ENCODE results near the gene CAMK1D.

Gene CAMK1D

DNA sequence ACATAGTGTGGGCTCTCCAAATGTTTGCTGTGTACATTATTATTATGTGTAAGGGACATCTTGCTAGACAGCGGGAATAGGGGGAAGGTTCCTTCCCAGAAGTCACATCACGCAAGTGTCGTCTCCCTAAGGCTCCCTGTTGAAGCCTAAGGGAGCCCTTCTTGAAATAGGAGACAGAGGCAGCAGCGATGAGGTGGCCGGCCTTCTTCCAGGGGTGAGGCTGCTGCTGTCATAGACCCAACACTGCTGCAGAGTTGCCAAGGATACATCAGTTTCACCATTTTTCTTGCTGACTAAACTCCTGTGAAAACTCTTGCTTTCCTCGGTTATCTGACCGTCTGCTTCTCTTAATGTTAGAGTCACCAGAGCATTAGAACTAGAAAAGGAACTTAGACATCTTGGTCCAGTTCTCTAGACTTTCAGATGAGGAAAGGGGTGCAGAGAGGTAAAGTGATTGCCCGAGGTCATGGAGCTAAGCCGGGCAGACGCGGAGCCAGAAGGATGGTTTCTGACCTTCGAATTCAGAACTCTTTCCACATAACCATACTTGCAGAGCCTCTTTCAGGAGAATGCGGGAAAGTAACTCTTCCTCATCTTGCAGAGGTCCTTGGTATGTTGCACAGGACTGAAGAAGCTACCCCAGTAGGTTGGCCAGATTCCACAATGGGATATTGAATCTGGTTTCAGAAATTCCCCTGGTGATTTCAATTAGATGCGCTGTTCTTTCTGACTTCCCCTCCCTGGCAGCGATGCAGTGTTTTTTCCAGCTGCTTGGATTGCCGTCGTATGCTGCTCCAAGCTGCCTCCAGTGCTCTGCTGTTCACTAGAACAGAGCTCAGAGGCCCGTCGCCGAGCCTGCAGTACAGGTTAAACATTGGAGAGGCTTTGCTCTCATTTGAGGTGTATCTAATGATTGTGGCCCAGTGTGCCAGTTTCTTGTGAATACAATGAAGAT, 217.1 kb downstream of the CAMK1D start:
- DNase-seq: no peak

DNA sequence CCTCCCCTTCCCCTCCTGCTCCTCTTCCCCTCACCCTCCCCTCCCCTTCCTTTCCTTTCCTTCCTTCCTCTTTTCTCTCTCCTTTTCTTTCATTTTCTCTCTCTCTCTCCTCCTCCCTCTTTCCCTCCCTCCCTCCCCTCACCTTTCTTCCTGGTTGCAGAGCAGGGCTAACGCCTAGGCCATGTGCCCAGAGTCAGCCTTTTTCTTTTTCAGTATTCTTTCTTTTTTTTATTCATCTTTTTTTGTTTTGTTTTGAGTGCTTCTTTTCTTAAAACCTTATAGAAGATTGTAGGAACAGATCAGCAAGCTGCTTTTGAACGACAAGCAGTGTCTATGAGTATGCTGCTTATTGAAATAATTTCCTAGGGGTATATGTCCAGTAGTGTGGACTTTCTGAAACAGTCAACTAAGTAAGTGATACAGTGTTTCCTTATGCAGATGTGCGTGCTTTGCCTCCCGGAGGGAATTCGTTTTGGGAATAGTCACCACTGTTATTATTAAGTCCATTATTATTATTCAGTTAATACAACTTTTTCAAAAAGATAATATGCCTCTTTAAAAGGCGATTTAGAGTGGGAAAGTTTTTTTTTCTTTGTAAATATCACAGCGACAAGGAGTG, 219.2 kb downstream of the CAMK1D start:
- DNase-seq: no peak

DNA sequence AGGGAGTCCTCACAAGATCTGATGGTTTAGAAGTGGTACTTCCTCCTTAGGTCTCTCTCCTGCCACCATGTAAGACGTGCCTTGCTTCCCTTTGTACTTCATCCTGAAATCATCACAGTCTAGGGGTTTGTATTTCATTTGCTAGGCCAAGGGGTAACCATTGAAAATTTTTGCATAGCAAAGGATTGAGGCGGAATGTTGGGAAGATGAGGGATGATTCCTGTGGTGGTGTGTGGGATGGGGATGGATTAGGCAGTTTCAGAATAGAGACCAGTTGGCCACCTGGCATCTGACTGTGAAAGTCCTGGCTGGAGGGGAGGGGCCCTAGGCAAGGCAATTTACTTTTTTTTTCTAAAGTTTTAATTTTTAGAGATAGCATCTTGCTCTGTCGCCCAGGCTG, 222.9 kb downstream of the CAMK1D start:
- no peak for DNase-seq

DNA sequence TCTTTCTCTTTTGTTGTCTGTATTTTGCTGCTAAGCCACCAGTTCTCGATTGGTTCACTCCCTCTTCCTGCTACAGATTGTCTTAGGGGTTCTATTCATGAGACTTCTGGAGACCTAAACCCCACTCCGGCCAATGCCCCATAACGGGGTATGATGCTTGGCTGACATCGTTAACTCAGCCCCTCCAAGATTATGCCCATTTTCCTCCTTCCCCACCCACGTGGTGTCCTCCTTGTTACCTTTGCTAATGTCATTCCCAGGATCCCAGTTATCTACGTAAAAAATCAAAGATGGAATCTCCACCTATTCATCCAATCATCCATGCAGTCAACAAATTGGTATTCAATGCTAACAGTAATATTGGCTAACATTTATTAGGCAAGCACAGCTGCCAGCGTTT, 228.3 kb downstream of the CAMK1D start:
- no peak for DNase-seq

DNA sequence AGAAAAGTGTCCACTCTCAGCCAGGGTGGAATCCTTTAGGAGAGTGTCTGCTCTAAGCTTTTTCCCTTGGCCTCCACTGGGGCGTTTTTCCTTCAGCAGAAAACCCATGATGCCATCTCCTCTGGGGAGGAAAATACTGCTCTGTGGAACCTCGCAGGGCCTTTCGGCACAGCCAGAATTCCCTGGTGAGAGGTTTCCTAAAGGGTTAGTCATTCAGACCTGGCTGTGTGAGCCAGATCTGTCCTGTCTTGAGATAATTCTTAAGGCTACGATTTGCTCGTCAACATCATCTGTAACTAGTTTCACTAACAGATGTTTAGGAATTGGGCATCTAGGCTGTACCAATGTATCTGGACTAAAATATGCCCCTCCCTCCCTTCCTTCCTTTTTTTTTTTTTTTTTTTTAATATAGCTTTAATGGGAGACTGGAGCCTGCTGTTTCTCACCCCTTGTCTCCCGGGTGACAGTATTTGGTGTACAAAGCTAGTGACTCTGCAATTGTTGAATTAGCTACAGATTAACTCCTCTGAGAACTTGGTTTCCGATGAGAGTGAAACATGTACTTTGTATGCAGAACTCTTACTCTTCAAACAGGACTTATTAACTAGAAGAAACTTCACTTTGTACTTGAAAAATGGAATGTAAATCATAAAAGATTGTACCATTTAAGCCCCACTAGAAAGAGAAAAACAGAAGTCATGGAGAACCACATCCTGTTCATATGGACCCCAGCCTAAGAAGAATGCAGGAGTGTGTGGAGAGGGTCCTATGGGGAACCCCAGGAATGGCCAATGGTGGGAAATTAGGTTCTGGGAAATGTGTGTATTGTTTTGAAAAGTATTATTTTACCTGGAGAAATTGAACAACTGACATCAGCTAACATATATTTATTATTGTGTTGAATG, 230.9 kb downstream of the CAMK1D start:
- no peak for DNase-seq

DNA sequence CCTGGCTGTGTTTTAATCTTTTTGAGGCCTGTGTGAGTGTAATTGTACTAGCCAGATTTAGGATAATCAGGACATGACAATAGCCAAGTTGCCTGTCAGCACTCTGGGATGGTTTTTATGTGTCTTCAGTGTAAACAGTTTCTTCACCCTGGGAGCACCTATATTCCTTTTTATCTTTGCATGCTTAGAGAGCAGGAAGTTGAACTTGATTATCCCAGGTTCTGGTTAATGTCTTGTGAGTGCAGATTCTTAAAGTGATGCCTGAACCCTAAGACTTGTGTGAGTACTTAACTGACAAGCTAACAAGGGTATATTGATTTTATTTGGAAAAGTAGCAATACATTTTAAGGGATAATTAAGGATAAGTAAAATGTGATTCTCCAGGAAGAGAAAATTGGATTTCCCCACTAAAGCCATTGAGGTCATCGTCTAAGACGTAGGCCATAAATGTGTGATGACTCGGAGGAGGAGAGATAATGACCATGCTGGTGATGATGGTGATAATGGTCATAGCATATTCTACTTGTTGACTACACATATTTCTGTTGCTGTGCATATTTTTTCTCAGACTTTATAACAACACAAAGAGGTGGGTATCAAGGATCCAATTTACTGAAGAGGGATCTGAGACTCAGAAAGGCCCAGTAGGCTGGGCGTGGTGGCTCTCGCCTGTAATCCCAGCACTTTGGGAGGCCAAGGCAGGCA, 234.7 kb downstream of the CAMK1D start:
- no peak for DNase-seq

DNA sequence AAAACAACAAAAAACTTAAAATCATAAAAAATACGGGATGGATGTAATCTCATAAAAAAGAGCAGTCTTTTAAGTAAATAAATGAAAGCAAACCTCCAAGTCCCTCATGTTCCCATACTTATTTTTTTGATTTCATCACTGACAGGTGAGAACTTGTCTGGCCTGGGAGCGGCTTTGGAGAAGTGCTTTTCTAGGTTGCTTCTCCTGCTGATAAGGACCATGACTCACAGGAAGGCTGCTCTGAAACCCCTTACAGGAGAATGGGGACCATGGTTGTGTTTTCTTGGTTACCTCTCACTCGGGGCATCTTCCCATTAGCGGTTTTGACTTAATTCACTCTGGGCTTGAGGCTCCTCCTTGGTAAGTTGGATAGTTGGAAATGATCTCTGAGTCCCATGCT, 237.4 kb downstream of the CAMK1D start:
- DNase-seq: no peak

DNA sequence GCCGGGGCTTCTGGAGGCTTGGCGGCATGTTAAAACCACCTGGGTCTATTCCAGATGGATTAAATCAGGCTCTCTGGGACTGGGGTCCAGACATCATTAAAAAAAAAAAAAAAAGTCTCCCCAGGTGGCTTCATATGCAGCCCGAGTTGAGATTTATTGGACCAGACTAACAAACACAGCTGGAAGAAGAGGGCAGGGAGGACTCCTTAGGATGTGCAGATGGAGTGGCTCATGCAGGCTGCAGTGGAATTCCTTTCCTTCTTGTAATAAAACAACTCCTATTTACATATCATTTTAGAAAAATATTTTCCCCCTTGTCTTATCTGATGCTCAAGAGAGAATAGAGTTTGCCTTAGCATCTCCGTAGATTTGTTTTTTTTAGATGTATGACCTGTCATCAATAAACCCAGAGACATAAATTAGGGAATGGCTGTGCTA, 238.1 kb downstream of the CAMK1D start:
- DNase-seq: no peak

DNA sequence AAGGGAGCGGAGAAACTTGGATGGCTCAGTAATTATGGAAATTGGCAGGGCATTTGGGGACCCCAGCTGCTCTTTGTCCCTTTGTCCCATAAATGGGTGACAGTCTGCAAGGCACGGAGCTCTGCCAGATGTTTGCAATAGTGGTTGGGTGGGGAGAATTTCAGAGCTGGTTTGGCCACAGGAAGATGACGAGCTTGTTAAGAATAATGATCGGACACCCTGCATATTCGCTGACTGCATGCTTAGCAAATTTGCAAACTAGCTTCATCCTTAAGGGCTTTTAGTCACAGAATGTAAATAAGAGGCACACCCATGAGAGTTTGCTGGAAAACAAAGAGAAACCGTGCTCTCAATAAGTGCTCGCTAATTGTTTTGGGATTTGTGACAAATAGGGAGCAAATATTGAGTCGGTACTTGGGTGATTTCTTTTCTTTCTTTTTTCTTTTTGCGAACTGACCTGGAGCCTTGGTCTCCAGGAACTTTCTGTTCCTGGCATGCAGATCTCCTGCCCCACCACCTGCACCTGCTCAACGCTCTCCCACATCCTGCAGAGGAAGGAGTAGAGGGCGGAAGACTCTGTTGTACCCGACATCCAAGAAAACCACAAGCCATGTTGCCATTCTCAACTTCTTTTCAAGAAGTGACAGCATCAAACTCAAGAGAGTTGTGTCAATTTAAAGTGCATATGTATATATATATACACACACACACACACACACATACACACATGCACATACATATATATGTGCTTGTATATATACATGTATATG, 238.9 kb downstream of the CAMK1D start:
- DNase-seq: no peak

DNA sequence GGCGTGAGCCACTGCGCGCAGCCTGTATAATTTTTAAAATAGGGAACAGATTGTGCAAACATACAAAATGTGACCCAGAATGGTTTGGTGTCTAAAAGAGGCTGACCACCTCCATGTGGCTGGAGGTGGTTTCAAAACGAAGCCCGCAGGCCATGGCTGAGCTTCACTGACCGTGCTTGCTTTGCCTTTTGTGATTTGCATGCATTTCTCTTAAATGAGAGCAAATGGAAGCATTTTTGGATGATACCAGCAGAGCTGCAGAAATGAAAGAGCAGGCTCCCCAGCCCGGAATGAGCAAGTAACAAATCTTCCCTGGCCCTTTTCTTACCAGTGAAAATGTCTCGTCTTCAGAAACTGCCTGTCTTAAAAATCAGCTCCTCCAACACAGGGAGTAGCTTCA, 239.9 kb downstream of the CAMK1D start:
- DNase-seq: no peak

DNA sequence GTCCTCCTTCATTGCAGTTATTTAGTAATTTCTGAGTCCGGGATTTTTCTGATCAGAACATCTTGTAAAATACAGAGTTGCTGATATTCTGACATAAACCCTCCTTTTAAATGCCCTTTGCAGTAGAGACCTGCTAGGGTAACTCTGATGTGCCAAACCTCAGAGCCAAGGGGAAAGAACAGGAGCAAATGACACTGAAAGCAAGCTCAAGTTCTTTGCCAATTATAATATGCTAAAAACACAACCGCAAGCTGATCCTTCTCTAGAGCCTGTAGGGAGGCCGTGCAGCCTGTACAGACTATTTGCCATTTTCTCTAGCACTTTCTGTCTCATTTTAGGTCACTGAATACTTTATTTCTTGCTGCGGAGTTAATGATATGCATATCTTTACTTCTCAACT, 240.4 kb downstream of the CAMK1D start:
- no peak for DNase-seq

DNA sequence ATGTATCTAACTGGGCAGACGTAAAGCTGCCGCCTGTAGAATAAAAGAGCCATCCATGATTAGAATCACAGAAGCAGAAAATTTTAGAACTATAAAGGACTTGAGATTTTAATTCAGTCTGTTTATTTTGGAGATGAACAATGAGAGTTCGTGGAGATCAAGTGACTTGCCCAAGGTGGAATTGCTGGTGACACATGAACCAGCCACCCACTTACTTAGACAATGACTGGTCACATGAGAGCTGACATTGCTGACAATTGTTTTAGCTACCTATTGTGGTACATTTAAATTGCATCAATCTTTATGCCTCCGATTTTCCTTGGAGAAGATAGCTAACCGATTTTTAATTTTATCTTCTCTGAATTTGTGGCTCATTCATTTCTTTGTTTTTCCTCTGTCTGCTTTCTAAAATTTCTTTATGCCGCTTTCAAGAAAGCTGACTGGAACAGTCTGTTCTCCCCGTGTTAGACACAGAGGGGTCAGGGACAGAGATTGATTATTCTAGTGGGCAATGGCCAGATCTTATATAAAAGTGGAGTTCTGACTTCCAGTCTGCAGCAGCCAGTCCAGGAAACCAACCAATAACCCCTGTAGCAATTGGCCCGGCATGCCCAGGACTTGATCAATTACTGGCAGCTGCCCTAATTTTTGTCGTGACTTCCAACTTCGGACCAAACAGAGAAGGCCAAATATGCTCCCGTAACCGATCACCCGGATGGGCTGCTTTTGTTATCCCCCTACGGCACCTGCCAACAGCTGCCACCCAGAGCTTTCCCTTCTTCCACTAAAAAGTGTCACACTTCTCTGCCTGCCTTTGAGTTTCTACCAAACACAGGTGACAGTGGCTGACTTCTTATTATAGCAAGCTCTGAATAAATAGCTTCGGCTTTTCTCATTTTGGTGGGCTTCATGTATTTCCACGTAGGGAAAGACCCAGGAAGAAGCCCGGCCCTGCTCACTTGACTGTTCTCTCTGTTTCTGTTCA, 241.6 kb downstream of the CAMK1D start:
- no peak for DNase-seq

DNA sequence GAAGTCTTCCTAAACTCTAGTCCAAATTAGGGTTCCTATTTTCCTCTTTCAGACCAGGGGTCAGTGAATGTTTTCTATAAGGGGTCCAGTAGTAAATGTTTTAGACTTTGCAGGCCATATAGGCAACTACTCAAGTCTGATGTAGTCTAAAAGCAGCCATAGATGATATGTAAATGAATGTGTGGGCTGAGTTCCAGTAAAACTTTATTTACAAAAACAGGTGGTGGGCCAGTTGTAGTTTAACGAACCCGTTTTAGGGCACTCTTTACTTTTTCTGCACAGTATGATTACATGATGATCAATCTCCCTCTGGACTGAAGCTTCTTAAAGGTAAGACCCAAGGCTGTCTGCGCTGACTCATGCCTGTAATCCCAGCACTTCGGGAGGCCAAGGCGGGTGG, 243.6 kb downstream of the CAMK1D start:
- no peak for DNase-seq

DNA sequence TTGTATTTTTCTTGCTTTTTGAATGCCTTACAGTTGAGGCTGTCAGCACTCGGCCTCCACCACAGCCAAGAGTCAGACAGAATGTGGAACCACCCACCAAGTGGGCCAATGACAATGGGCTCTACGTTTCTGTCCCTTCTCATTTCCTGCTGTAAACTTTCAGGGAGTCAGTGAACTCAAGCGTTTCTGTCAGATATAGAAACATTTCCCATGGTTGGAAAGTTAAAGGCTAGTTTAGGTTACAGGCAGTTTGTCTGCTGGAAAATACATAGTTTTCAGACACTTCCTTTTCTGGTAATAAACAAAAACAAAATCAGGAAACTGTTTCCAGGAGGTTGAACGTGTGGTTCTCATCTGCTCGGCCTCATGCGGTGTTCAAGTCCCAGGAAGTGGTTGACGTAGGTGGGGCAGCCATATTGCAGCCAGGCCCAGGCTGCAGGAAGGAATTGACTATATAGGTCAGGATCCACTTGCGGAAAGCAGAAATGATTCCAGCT, 245.1 kb downstream of the CAMK1D start:
- no peak for DNase-seq

DNA sequence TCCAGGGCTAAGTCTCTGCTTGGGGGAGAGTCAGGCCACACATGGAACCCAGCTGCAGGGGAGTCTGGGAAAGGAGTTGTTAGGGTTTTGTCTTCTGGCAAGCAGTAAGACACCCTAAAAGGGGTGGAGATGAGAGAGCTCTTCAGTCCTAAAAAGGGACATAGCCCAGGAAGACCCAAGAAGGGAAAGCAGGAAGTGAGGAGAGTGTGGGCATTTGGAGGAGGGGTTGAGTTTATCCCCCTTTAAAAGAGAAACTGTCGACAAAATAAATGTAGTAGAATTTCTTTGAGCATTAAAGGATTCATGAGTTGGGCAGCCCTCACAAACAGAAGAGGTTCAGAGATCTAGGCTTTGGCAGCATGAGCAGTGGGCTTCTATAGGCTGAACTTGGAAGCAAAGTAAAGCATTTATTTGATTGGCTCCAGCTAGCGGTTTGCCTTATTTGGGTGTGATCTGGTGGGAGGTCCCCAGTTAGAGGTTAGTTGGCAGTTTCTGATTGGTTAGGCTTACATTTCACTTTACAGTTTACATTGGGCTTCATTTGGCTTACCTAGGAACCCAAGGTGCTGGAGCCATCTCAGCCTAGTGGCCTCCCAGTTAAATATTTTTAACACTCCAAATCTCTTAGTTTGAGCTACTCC, 246.7 kb downstream of the CAMK1D start:
- DNase-seq: no peak

DNA sequence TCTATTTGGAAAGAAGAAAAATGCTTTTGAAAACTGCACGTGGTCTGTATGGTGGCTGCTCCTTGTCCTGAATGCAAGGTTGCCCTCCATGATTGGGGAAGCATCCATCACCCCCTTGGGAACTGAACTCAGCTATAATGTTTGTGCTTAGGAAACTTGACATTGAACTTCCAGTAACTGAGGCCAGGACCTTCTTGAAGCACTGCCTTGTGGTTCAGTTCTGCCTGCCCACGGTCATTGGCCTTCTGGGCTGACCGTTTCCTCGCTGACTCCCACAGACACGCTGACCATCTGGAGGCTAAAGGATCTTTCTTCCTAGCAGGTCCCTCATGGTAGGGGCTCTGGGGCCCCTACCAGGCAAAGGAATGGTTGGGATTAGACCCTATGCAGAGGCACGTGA, 247.8 kb downstream of the CAMK1D start:
- DNase-seq: no peak

DNA sequence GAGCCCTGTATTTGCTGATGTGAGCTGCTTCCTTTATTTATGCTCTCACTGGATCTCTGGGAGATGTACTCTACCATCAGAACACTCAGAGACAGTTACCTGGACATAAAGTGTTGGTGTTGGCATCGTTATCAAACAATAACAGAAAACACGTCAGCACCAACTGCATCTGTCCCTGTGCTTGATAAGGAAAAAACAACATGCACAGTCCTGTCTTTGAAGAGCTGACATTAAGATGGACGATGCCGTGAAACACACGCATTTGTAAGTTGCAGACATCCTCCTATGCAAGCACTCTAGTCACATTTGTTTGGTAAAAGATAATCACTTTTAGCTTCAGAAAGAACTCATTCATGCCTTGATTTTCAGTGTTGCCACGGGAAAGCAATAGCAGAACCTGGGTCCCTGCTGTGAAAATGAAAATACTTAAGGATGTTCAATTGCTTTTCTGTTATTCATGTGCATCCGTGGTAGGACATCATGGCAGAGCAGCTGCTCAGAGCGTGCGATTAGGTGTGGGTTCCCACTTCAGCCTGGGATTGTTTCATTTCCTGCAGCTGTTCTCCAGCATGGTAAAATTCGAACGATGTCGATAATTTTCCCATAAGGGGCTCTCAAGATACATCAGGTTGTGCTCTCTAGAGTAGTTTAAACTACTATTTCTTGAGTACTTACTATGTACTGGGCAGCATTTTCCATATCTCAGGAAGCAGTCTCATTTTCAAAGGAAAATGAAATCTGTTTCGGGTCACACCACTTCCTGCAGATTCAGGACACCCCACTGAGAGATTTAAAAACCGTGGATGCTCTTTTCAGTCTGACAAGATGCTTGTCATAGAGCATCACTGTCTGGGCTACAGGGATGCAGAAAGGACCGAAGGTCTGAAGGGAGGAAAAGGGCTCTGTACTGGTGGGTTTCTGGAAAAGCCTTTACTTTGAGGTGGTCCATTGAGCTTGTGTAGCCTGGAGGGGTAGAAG, 248.7 kb downstream of the CAMK1D start:
- DNase-seq: no peak

DNA sequence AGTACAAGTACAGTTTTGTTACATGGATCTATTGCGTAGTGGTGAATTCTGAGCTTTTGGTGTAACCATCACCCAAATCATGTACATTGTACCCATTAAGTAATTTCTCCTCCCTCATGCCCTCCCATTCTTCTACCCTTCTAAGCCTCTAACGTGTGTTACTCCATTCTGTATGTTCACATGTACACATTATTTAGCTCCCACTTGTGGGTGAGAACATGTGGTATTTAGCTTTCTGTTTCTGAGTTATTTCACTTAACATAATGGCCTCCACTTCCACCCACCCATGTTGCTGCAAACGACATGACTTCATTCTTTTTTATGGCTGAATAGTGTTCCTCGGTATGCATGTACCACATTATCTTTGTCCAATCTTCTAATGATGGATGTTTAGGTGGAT, 251.3 kb downstream of the CAMK1D start:
- no peak for DNase-seq

DNA sequence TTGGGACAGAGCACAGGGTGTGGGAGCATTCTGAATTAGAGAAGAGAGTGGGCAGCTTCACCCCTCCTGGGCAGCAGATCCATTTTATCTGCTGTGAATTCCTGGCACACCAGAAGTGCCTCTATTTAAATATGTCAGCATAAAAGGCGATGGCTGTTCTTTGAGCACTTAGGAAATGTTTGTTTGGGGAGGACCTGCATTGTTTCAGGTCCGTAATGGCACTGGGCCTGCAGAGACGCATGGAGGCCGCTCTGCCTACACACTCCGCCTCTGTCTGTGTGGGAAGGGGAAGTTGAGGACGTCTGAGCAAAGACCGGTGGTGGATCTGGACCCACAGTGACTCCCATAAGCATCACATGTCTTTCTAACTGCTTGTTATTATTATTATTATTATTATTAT, 253.2 kb downstream of the CAMK1D start:
- DNase-seq: no peak

Measured in GF-D8 (cell line).